ENCODE data around the gene REG3A. TPM values are rescaled to one million over a fixed set of nuclear protein-coding genes. Genes with fewer than 3 reads are reported as not detected.

Gene REG3A
- total RNA-seq, 1 donor, result not detected

- Histone ChIP-seq H3K4me1 (ENCODE audit: insufficient read depth, low read length) (no peaks in the 10 kb centered on the region), H3K9me3 (ENCODE audit: low read depth, low read length) (no peaks in the 10 kb centered on the region), H3K4me3 (ENCODE audit: low read length) (no peak overlapping the region), H3K27me3 (ENCODE audit: insufficient read depth, low read length) (no peaks in the 10 kb centered on the region)
Measured at GRCh38 chr2:79131687-79132086, 27.9 kb downstream of the REG3A start.

GRCh38 chr2:79129804-79130203 is 29.7 kb downstream of the REG3A start:
- Histone ChIP-seq H3K4me1 (ENCODE audit: insufficient read depth, low read length) (no peaks in the 10 kb centered on the region), H3K9me3 (ENCODE audit: low read depth, low read length) (no peaks in the 10 kb centered on the region), H3K27me3 (ENCODE audit: insufficient read depth, low read length) (no peaks in the 10 kb centered on the region), H3K4me3 (ENCODE audit: low read length) (no peak overlapping the region)

GRCh38 chr2:79129260-79129659 is 30.3 kb downstream of the REG3A start:
- Histone ChIP-seq H3K4me1 (ENCODE audit: insufficient read depth, low read length) (no peaks in the 10 kb centered on the region), H3K4me3 (ENCODE audit: low read length) (no peak overlapping the region), H3K27me3 (ENCODE audit: insufficient read depth, low read length) (no peaks in the 10 kb centered on the region), H3K9me3 (ENCODE audit: low read depth, low read length) (no peaks in the 10 kb centered on the region)

GRCh38 chr2:79128406-79128805 is 31.1 kb downstream of the REG3A start:
- Histone ChIP-seq H3K27me3 (ENCODE audit: insufficient read depth, low read length) (no peaks in the 10 kb centered on the region), H3K4me1 (ENCODE audit: insufficient read depth, low read length) (no peaks in the 10 kb centered on the region), H3K4me3 (ENCODE audit: low read length) (no peak overlapping the region), H3K9me3 (ENCODE audit: low read depth, low read length) (no peaks in the 10 kb centered on the region)

- H3K9me3 ChIP-seq (ENCODE audit: low read depth, low read length), result no peaks in the 10 kb centered on the region
- H3K4me3 ChIP-seq (ENCODE audit: low read length), result no peak overlapping the region
- H3K27me3 ChIP-seq (ENCODE audit: insufficient read depth, low read length), result no peaks in the 10 kb centered on the region
- H3K4me1 ChIP-seq (ENCODE audit: insufficient read depth, low read length), result no peaks in the 10 kb centered on the region
Measured at GRCh38 chr2:79125721-79125985, 33.9 kb downstream of the REG3A start.

GRCh38 chr2:79124907-79125720 is 34.4 kb downstream of the REG3A start:
- no peaks in the 10 kb centered on the region for H3K4me1 ChIP-seq (ENCODE audit: insufficient read depth, low read length)
- H3K9me3 ChIP-seq (ENCODE audit: low read depth, low read length), result no peaks in the 10 kb centered on the region
- H3K27me3 ChIP-seq (ENCODE audit: insufficient read depth, low read length), result no peaks in the 10 kb centered on the region
- no peak overlapping the region for H3K4me3 ChIP-seq (ENCODE audit: low read length)

GRCh38 chr2:79122676-79123075 is 36.9 kb downstream of the REG3A start:
- H3K4me3 ChIP-seq (ENCODE audit: low read length), result no peak overlapping the region
- H3K4me1 ChIP-seq (ENCODE audit: insufficient read depth, low read length), result no peaks in the 10 kb centered on the region
- H3K9me3 ChIP-seq (ENCODE audit: low read depth, low read length), result no peaks in the 10 kb centered on the region
- no peaks in the 10 kb centered on the region for H3K27me3 ChIP-seq (ENCODE audit: insufficient read depth, low read length)

- Histone ChIP-seq H3K4me3 (ENCODE audit: low read length) (no peak within 1 kb of the TSS), H3K9me3 (ENCODE audit: low read depth, low read length) (no peaks in the 10 kb centered on the region), H3K4me1 (ENCODE audit: insufficient read depth, low read length) (no peaks in the 10 kb centered on the region), H3K27me3 (ENCODE audit: insufficient read depth, low read length) (no peaks in the 10 kb centered on the region)
Measured at GRCh38 chr2:79120194-79120713, 39.3 kb downstream of the REG3A start, which contains the start of gene REG1A. Gene REG1A, plus strand, starts transcription at chr2:79120488. Its CDS starts 374 bp downstream, at chr2:79120862.

- Histone ChIP-seq H3K27me3 (ENCODE audit: insufficient read depth, low read length) (no peaks in the 10 kb centered on the region), H3K9me3 (ENCODE audit: low read depth, low read length) (no peaks in the 10 kb centered on the region), H3K4me3 (ENCODE audit: low read length) (no peak overlapping the region), H3K4me1 (ENCODE audit: insufficient read depth, low read length) (no peaks in the 10 kb centered on the region)
Measured at GRCh38 chr2:79116997-79117928, 42.3 kb downstream of the REG3A start.

GRCh38 chr2:79114797-79115494 is 44.6 kb downstream of the REG3A start:
- H3K27me3 ChIP-seq (ENCODE audit: insufficient read depth, low read length), result no peaks in the 10 kb centered on the region
- no peaks in the 10 kb centered on the region for H3K9me3 ChIP-seq (ENCODE audit: low read depth, low read length)
- no peak overlapping the region for H3K4me3 ChIP-seq (ENCODE audit: low read length)
- no peaks in the 10 kb centered on the region for H3K4me1 ChIP-seq (ENCODE audit: insufficient read depth, low read length)

- no peaks in the 10 kb centered on the region for H3K27me3 ChIP-seq (ENCODE audit: insufficient read depth, low read length)
- H3K4me3 ChIP-seq (ENCODE audit: low read length), result no peak overlapping the region
- H3K4me1 ChIP-seq (ENCODE audit: insufficient read depth, low read length), result no peaks in the 10 kb centered on the region
- H3K9me3 ChIP-seq (ENCODE audit: low read depth, low read length), result no peaks in the 10 kb centered on the region
Measured at GRCh38 chr2:79112269-79112668, 47.3 kb downstream of the REG3A start.

Other genes with a start within 250 kb of the REG3A start
- not detected for gene REG3G, start 134.1 kb downstream of the REG3A start, total RNA-seq
- not detected for gene REG1B, start 71.8 kb downstream of the REG3A start, total RNA-seq
- gene REG1A, start 39.3 kb downstream of the REG3A start, total RNA-seq, result 0.31 TPM

All from mononuclear cell (primary cell).